Measurements from ENCODE around the gene NRCAM.

Gene NRCAM

GRCh38 chr7:108236681-108237415, 219.4 kb downstream of the NRCAM start:
- no peak for DNase-seq

- DNase-seq: no peak
Observed at GRCh38 chr7:108235451-108236061, 220.7 kb downstream of the NRCAM start.

GRCh38 chr7:108234971-108235450, 221.2 kb downstream of the NRCAM start:
- DNase-seq: no peak

- no peak for DNase-seq
Observed at GRCh38 chr7:108234281-108234680, 222.0 kb downstream of the NRCAM start.

GRCh38 chr7:108232076-108232475, 224.2 kb downstream of the NRCAM start:
- no peak for DNase-seq

GRCh38 chr7:108231221-108231620, 225.0 kb downstream of the NRCAM start:
- DNase-seq: no peak

GRCh38 chr7:108227366-108227765, 228.9 kb downstream of the NRCAM start:
- DNase-seq: no peak

GRCh38 chr7:108226816-108227299, 229.4 kb downstream of the NRCAM start:
- DNase-seq: no peak

- no peak for DNase-seq
Observed at GRCh38 chr7:108225531-108226181, 230.6 kb downstream of the NRCAM start.

- DNase-seq: no peak
Observed at GRCh38 chr7:108224387-108224786, 231.8 kb downstream of the NRCAM start.

- DNase-seq: no peak
Observed at GRCh38 chr7:108222236-108222892, 233.9 kb downstream of the NRCAM start.

GRCh38 chr7:108211382-108212201, 244.6 kb downstream of the NRCAM start:
- DNase-seq: no peak

GRCh38 chr7:108210796-108211195, 245.4 kb downstream of the NRCAM start:
- DNase-seq: no peak

- no peak for DNase-seq
Observed at GRCh38 chr7:108205311-108205710, 250.9 kb downstream of the NRCAM start.

GRCh38 chr7:108204281-108204796, 251.9 kb downstream of the NRCAM start:
- DNase-seq: no peak

- no peak for DNase-seq
Observed at GRCh38 chr7:108203537-108203936, 252.7 kb downstream of the NRCAM start.

GRCh38 chr7:108202743-108203142, 253.5 kb downstream of the NRCAM start:
- no peak for DNase-seq

GRCh38 chr7:108201766-108202165, 254.5 kb downstream of the NRCAM start:
- no peak for DNase-seq

- DNase-seq: no peak
Observed at GRCh38 chr7:108200326-108200725, 255.9 kb downstream of the NRCAM start.

GRCh38 chr7:108197371-108198091, 258.7 kb downstream of the NRCAM start:
- DNase-seq: no peak

GRCh38 chr7:108196004-108196403, 260.2 kb downstream of the NRCAM start:
- no peak for DNase-seq
